SW 1271 (cell line): Measurements from ENCODE around the gene ANKIB1.

Source experiments
- DNase-seq, 2 experiments: peaks; one replicate each; lab custom pipeline; 2025; lab: John Stamatoyannopoulos, UW

Gene ANKIB1

DNA sequence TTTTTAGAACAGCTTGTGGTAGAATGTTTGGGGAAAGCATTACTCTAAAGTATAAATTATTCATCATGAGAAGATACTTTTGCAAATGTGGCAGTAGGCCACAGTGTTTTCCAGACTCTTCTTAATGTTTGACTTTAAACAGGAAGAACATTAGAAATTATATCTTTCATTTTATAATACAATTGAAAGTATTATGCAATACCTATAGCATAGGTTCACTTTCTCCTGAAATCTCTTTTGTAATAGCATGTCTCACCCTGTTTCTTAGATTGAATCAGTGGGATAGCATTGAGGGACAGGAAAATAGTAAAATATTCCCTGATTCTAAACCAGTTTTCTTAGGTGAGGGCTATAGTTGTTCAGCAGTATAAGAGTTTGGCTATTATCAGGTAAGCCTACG lies 23.1 kb downstream of the ANKIB1 start:
- no peak for DNase-seq

DNA sequence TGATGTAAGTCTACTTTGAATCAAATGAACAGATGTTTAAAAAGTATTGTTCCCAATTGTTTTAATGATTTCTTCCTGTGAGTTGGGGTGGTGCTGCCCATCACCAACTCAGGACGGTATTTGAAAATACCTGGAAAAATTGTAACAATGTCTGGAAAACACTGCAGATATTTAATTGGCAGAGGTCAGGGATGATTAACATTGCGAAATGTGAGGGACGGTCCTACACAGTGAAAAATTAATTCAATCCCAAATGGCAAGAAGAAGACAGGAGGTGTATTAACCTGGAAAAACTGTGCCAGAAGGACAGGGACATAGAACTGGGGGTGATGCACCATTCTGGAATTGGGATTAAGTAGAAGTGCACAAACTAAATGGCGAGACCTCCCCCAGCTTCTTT lies 29.6 kb downstream of the ANKIB1 start:
- DNase-seq = no peak

DNA sequence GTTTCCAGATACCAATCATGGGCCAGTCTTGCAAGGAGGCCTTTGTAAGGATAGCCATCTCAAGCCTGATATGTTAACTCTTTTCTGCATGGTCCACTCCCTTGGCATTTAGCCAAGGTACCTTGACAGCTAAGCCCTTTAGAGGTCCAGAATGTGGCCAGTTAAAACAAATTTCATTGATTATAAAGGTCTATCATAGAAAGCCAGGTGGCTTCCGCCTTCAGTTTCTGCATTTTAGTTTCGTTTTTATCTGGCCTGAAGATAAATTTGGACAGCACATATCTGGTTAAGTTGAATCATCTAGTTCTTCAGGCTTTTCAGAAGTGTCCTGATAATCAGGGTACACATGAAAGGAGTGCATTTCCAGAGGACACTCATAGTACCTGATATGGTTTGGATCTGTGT lies 30.7 kb downstream of the ANKIB1 start:
- DNase-seq = no peak

DNA sequence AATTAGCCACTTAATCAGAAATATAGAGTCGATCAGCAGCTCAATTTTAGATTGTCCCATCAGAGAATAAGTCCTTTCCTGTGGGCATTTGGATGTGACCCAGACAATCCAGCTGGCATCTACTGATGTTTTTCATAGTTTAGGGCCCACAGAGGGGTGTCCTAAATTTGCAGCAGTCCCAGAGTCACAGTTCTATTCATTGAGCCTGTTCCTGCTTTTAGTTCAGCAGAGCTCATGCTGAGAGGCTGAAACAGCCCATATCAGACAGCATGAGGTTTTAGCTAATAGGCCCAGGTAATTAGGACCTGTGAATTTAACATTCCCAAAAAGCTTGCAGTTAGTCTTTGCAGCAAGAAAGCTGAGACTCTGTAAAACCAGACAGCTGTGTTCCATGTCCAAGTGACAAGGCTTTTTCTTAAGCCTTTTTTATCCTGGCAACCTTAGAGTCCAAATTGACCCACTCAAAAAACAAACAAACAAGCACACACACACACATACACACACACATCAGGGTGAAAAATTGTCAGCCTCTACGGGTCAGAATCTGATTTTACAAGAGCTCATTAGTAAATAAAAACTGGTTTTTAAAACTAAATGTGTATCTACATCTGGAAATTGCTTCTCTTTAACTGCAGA lies 33.7 kb downstream of the ANKIB1 start:
- no peak for DNase-seq

DNA sequence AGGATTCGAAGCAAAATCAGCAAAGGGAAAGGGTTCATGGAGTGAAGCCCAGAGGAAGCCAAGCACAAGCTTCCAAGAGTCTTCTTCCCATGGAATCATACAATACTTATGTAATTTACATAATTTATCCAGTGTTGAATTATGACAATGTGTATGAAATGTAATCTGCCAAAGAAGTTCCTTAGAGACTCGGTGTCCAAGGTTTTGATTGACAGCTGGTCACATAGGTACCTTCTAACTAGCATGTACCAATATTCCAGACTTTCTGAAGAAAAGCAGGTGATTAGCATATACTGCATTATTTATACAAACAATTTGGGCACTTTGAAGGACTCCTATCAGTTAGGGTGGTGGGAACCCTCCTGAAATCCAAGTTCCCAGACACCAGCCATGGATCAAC lies 35.3 kb downstream of the ANKIB1 start:
- DNase-seq = no peak

DNA sequence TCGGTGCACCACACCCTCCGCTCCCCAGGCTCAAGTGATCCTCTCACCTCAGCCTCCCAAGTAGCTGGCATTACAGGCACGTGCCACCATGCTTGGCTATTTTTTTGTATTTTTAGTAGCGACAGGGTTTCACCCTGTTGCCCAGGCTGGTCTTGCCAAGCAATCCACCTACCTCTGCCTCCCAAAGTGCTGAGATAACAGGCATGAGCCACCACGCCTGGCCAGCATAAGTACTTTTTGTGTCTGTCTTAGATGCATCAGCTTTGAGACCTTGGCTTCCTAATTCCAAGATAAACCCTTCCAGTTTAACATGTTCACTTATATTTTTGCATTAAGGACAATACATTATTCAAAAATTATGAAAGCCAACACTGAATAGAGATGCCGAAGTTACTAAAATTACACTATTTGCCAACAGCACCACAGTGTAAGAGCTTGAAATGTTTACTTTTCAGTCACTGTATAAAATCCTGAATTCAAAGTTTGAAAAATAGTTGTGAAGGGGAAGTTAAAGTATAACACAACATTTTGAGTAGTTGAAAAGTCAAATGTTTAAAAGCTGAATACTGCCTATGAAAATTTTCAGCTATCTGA lies 36.5 kb downstream of the ANKIB1 start:
- no peak for DNase-seq

DNA sequence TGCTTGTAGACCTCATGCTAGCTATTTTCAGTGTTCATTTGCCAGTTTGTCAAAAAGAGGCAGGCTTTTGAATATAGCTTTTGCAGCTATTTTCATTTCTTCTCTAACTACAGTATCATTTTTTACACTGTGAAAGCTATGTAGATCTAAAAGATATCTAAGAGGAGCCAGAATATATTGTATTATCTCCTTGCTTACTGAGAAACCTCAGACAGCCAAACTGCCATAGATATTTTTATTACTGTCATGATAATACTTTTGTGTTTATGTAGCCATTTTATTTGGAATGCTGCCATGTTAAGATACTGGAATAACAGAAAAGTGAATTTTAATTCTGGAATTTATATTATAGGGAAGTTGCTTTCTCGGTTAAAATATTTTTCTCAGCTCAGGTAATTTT lies 37.2 kb downstream of the ANKIB1 start:
- DNase-seq = no peak

DNA sequence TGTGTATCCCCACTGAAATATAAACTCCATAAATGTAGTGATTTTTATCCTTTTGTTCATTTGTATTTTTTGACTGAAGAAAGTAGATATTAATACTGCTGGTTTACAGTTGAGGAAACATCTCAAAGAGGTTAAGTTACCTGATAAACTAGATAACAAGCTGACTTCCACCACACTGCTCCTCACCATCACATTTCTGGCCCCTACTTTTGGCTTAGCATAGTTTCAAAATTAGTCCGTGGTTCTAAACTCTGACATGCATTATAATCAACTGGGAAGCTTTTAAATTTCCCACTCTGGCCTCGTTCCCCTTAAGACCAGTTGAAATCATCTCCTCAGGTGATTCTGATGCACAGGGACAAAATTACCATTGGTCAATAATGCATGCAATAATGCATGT lies 43.5 kb downstream of the ANKIB1 start:
- DNase-seq = no peak

DNA sequence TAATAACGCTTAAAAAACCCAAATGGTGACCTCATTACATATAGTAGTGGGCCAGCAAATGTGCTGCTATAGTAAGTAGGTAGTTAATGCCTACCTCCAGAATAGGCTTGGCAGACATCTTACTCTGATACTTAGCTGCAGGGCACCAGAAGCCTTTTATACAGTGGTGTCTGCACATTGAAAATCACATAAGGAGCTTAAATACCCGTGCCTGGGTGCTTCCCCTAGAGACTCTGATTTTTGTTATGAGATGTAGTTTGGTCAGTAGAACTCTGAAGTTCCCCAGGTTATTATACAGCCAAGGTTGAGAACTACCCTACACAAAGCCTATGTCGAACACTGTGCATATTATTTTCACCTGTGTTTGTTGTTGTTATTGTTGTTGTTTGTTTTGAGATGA lies 47.2 kb downstream of the ANKIB1 start:
- no peak for DNase-seq

DNA sequence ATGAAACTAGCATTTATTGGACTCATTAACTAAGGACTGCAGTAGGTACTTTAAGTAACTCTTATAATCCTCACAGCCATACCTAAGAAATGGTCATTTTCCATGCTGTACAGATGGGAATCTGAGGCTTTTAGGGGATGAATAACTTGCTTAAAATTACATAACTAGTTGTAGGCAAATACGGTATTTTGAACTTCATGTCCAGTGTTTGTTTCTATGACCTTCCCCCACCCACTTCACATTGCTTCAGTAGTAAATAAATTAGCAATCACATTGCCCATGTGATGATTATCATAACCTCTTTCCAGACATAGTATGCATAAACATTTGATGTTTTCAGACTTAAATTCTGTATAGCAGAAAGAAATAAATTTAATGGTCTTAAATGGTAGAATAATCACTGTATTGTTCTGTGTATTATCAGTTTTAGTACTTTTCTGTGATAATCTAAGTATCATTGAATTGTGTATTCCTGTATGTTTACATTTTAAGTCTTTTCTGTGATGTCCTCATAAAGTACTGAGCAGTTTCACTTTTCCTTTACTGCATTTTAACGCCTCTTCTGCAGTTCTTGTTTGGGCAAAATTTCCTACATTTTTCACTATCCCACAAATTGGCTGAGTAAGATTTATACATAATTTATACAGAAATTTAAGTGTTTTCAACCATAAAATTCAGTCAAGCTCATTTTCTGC lies 48.3 kb downstream of the ANKIB1 start:
- no peak for DNase-seq

DNA sequence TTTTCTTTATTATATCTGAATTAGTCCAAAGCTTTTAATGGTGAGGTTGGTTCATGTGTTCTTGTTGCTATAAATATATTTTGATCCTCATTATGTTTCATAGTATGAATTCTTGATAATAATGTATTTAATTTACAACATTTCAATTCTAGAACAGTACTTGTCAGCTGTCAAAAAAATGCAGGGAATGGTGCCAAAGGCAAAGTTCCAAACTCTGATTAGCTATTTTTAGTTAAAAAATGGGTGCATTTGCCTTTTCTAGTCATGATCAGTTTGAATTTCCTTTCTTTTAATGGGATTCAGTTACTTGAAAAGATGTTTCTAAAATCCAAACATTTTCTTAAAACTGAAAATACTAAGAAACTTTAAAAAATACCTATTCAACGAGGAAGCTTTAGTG lies 49.6 kb downstream of the ANKIB1 start:
- DNase-seq = no peak

DNA sequence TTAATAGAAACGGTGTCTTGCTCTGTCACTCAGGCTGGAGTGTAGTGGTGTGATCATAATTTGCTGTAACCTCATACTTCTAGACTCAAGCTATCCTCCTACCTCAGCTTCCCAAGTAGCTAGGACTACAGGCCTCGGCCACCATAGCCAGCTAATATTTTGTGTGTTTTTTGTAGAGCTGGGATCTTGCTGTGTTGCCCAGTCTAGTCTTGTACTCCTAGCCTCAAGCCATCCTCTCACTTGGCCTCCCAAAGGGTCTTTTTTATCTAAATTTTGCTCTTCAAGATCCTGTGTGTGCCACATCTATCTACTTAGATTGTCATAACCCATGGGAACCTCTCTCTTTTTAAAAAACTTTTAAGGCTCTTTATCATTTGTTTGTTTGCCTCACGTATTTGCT lies 50.5 kb downstream of the ANKIB1 start:
- no peak for DNase-seq

DNA sequence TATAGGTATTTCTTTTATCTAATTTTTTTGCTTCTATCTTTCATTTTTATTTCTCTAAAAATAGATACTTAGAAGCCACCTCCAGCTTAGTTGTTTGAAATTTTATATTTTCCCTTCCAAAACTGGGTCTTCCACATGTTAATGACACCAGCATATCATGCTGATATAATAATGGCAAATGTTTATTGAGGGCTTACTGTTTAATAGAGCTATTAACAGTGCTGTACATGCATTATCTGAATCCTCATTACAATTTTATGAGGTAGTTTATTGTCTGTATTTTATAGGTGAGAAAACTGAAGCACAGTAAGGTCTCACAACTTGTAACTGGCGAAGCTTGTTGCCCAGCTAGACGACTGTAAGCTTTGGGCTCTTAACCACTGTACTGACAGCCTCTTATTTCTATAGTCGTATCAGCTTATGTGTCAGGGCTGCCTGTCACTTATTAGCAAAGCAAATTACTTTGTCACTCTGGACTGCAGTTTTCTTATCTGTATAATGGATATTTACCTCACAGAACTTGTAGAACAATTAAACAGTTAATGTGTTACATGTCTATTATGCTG lies 51.2 kb downstream of the ANKIB1 start:
- DNase-seq = no peak

DNA sequence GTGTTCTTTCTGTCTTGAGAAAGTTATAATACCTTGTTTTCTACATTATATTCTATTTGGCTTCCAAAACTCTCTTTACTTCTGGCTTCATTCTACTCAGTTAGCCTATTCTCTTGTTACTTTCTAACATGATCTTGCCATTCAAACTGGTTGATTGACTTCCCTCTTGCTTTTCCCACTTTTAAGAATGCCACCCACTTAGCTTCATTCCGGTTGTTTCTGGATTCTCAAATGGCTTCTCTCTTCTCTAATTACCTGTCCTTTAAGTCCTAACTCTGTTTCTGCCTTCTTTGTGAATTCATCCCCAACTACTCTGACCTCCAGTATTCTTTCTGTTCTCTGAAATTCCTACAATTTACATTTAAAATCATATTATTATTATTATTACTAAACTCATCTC lies 52.0 kb downstream of the ANKIB1 start:
- DNase-seq = no peak

DNA sequence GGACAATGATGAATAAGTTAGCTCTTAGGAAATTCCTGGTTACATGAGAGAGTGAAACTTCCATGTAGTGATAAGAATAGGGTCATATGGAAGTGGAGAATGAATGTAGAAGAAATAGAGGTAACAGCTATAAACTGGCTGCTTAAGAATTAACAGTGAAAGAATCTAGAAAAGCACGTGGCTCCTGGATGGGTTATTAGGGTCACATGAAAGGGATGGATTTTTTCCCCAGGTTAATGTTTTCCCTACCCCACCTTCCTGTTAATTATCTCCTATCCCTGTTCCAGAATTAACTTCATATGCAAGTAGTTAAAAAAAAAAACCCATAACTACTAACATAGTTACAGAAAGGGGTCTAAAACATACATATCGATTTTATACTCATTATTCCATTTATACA lies 58.0 kb downstream of the ANKIB1 start:
- no peak for DNase-seq

DNA sequence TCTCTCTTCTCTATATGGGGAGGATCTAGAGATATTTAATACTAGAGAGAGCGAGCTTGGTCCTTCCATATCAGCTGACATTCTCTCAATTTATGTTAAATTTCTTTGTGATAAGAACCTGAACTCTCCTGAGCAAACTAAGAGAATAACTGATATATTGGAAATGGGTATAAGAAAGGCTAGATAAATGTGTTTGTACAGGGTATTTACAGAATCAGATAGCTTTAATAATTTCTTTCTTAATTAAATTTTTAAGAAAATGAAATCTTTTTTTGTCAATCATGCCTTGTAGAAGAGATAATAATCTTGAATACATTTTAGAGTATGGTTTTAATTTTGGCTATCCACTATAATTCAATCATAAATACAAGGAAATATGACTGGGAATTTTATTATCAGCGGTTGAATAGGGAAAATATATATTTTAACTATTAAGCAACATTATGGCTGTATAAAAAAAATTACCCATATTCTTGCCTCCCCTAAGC lies 58.7 kb downstream of the ANKIB1 start:
- DNase-seq = no peak

DNA sequence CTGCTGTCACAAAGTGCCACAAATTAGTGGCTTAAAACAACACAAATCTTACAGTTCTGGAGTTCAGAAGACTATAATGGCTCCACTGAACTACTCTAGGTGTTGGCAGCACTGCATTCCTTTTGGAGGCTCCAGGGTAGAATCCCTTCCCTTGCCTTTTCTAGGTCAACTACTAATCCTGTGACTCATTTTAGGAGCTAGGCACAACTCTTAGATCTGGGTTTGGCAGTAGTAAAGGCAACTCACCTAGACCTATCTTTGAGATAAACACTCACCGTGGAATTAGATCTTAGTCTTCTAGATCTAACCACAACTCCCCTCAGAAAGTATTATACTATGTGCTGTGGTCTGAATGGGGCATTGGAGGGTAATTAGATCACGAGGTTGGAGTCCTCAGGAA lies 60.4 kb downstream of the ANKIB1 start:
- DNase-seq = no peak

DNA sequence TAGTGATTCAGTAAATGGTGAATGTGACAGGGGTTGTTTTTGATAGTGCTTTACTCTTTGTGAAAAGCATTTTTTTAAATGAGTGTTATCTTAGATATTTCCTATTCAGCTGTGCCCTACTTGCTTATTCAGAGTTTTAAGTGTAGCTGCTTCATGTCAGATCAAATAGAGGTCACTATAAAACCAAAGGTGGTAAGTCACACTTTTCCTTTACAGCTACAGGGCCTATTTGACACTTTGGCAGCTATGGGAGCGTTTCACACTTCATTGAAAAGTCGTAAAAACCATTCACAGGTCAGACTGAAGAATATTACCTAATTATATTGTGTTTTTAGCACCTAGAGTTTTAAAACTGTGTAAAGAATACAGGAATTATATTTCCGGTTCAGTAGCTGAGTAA lies 67.3 kb downstream of the ANKIB1 start:
- no peak for DNase-seq

DNA sequence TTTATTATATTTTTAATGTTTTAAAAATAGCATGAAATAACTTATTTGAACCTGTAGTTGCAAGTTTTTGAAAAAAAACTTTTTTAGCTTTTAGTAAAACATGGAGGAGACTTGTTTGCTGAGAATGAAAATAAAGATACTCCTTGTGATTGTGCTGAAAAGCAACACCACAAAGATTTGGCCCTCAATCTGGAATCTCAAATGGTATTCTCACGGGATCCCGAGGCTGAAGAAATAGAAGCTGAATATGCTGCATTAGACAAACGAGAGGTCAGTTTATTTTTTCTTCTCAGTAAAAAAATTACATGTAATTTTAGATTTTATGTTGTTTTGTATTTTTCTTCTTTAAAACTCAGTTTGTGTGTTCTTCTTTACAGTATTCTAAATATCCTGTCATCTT lies 73.5 kb downstream of the ANKIB1 start:
- DNase-seq = no peak

DNA sequence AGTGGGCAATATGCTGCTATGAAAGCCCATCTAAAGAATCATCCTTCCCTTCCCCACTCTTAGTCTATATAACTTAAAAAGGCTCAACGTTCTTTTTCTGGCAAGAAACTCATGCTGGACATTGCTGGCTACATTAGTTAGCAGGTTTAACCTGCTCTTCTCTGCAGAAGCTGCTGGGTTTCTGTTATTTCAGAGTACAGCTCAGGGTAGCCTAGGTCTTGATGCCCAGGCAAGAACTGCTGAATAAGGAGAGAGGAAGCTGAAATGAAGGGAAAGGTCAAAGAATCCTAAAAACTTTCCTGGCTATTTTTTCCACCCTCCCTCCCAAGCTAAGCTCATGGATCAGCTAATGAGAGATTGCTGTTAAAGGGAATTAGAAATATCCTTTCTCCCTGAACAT lies 79.4 kb downstream of the ANKIB1 start:
- no peak for DNase-seq

DNA sequence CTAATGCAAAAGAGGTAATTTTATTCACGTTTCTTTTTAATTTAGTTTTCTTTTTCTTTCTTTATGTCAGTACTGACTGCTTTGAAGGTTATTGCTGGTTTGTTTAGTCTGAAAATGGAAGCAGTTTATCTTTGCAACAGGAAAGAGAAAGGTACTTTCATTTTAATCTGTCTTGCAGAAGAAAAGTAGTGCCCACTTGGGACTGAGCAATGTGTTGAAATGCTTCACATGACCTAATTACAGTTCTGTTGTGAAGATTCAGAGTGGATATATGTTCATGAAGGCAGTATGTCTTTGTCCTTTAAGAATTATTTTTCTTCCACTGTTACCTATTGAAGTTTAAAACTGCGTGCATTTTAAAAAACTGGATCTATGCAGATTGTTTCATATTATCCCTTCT lies 80.1 kb downstream of the ANKIB1 start:
- DNase-seq = no peak

DNA sequence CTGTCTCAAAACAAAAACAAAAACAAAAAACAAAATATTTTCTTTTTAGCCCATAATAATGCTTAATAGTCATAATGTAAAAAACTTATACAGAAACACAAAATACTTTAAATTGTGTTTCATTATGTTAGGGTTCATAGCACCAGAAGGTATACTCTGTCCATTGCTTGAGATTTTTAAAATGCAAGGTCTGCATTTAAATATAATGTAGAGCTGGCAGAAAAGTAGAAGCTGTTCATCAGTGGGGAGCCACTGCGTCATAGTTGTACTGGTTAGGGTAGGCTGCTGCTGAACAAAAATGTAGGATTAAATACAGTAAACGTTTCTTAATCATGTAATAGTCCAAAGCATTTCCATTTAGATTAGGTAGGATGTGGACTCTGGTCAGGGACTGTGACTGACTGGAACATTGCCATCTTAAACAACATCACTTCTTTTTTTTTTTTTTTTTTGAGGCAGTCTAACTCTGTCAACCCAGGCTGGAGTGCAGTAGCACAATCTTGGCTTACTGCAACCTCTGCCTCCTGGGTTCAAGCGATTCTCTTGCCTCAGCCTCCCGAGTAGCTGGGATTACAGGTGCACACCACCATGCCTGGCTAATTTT lies 85.2 kb downstream of the ANKIB1 start:
- no peak for DNase-seq

DNA sequence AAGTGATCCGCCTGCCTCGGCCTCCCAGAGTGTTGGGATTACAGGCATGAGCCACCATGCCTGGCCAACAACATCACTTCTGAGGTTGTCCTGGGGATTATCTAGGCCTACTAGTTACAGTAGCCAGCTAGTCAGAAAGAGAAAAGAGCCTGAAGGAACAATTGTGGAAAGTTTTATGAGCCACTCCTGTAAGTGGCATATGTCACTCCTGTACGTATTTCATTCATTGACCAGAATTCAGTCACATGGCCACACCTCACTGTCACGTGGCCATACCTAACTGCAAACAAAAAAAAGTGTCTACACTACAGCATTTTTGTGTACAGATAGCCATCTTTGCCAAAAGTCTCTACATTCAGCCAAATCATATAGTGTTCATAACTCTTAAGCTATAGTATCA lies 85.7 kb downstream of the ANKIB1 start:
- no peak for DNase-seq
